Measurements from ENCODE around the gene ENPP3. TPM values are rescaled to one million over a fixed set of nuclear protein-coding genes. Genes with fewer than 3 reads are reported as not detected.

ENPP3 gene
- total RNA-seq, 1 donor: 0.54 TPM

DNA sequence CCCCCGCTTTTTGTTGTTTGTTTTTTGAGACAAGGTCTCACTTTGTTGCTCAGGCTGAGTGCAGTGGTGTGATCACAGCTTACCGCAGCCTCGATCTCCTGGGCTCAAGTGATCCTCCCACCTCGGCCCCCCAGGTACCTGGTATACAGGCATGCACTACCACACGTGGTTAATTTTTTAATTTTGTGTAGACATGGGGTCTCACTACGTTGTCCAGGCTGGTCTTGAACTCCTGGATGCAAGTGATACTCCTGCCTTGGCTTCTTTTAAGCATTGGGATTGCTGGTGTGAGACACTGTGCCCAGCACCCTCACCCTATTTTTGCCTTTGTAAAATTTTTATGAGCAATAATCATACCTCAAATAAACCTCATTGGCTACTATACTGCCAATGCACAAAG is 5.5 kb downstream of the ENPP3 start:
- no peak for DNase-seq (ENCODE audit: low read depth in 2 of 3, low spot score in 2 of 3)

DNA sequence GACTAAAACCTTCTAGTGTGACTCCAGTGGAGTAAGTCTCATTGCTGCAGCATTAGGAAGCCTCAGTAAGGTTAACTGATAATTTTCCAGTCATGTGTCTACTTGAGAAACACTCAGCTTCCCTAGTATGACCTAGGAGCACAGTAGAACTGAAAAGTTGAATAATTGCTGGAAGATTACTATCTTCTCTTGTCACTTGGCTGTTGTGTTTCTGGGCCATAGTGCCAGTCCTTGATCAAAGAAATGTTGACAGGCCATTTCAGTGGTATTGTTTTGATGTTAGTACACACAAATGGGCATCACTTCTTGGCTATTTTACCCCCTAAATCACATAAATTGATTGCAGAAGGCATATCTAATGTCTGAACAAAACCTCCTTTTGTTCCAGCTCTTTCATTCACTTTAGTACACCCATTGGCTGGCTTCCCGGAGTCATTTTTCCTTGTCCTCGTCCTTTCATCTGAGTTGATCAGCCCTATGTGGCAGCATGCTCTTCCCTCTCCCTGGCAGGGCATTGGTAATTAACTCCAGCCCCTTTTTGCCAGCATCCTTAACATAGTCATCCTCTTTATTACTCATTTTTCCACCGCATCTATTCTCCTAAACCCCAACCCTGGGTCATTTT is 6.0 kb downstream of the ENPP3 start:
- no peak for DNase-seq (ENCODE audit: low read depth in 2 of 3, low spot score in 2 of 3)

DNA sequence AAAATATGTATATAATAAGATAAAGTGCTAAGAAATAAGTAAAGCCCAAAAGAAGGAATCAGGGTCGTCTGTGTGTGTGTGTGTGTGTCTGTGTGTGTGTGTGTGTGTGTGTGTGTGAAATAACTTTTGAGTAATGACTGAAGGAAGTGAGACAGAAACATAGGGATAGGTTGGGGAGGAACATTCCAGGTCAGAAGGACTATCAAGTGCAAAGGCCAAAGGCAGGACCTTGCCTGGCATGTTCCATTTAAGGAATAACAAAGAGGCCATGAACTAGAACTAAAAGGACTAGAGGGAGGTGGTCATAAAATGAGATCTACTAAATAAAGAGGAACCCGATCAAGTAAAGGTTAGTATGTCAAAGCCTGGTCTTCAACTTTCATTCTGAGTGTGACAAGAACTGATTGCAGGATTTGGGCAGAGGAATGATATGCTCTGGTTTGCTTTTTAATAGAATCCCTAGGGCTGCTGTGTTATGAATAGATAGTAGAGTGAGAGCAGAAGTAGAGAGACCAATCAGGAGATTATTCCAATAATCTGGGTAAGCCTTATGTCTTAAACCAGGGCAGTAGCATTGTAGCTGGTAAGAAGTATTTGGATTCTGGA is 6.9 kb downstream of the ENPP3 start:
- no peak for DNase-seq (ENCODE audit: low read depth in 2 of 3, low spot score in 2 of 3)

DNA sequence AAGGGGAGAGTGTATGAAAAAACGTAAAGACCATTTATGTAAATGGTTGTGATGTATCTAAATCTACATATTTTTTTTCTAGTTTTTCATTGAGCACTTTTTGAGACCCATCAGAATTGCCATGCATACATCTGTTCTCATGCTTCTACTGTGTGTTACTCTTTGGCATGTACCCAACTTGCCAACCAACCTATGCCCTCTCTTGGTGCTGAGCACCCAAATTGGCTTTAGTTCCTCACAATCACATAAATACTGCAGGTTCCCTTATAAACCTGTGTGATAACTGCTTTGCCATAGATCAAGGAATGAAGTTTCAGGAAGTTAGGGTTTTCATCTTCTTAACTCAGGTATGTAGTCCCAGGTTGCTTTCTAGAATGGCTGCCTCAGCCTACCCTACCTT is 7.8 kb downstream of the ENPP3 start:
- no peak for DNase-seq (ENCODE audit: low read depth in 2 of 3, low spot score in 2 of 3)

DNA sequence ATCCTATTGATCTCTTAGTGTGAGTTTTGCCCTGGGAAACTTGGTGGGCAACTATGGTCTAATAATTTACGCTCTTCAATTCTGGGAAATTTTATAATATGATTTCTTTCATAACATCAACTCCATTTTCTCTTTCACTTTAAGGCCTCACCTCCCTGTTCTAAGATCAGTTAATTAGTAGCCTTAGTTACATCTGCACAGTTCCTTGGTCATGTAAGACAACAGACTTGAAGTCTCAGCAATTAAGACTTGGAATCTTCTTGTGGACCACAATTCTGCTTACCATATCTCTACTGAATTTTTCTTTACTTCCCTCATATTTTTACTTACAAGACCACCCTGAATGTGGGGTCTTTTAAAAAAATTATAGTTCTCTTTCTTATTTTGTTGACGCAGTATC is 8.7 kb downstream of the ENPP3 start:
- DNase-seq (ENCODE audit: low read depth in 2 of 3, low spot score in 2 of 3): no peak

DNA sequence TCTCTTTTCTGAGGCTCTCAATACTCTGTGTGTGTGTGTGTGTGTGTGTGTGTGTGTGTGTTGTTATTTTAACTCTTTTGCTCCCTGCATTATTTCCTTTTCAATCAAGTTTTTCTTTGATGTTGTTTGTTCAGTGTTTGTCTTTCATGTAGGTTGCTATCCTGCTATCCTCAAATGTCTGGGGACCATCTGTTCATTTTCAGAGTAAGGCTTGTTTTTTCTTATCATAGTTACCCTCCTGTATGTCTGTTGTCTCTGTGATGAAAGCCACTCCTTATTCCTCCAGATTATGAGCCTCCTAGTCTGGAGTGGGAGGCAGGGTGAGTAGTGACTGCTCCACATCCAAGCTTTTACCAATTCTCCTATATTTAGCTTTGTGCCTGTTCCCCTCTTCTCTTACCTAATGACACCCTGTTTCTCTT is 9.2 kb downstream of the ENPP3 start:
- DNase-seq (ENCODE audit: low read depth in 2 of 3, low spot score in 2 of 3): no peak

DNA sequence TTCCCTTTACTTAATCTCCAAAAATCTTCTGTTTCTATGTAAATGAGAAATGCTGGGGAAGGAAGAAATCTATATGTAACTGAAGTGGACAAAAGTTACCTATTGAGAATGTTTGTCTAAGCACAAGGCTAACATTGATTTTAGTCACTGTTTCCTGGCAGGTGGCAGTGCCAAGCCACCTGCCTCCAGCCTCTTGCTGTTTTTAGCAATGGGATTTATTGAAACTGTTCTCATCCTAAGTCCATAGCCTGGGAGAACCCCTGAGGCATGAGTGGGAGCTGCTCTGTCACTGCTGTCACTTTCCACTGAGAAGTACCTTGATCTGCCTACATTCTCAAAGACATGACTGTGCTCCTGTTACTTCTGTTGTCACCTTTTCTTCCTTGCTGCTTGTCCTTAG is 14.7 kb downstream of the ENPP3 start:
- DNase-seq (ENCODE audit: low read depth in 2 of 3, low spot score in 2 of 3): no peak

DNA sequence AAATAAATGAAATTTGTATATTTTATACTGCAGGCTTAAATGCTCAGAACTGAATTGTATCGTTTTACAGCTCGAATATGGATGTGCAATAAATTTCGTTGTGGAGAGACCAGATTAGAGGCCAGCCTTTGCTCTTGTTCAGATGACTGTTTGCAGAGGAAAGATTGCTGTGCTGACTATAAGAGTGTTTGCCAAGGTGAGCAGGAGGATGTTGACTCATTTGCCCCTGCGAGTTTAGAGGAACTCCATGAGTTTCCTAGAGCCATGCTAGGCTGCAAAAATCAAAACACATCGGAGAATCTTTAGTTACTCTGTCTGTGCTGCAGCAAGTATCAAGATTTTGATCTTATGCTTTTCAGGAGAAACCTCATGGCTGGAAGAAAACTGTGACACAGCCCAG is 15.4 kb downstream of the ENPP3 start:
- no peak for DNase-seq (ENCODE audit: low read depth in 2 of 3, low spot score in 2 of 3)

DNA sequence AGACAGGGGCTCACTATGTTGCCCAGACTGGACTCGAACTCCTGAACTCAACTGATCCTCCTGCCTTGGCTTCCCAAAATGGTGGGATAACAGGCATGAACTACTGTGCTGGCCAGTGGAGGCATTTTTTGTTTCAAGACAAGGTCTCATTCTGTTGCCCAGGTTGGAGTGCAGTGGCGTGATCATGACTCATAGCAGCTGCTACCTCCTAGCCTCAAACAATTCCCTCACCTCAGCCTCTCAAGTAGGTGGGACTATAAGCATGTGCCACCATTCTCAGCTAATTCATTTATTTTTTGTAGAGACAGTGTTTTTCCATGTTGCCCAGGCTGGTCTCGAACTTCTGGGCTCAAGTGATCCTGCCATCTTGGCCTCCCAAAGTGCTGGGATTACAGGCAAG is 17.2 kb downstream of the ENPP3 start:
- DNase-seq (ENCODE audit: low read depth in 2 of 3, low spot score in 2 of 3): no peak

DNA sequence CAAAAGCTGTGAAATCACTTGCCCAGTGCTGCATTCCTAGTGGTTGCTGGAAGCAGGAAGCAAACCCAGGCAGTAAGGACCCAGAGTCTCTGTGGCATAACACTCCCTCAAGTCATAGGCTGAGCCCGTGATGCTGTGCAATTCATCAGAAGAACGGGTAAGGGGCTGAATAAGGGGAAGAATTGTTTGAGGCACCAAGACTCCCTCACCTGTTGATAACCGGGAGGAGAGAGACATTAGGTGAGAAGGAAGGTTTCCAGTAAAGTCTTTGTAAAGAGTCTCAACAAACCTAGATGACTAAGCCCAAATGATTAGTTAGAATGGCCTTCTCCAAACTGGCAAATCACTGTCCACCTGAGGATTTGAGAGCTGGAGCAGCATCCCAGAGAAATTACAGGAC is 18.3 kb downstream of the ENPP3 start:
- DNase-seq (ENCODE audit: low read depth in 2 of 3, low spot score in 2 of 3): no peak

DNA sequence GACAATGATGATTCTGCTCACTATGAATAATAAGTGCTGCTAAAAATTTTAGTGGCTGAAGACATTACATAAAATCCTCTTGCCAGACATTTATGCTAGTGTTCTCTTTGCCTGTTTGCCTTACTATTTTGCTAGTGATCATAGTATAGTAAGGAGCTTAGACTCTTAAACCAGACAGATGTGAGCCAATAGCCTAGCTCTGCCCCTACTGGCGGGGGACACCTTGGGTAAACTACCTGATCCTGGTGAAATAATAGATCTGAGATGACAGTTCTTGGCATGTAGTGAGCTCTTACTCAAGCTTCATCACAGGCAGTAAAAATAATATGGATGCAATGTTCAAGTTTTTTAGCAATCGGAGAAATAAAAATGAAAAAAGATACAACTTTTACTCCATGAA is 18.8 kb downstream of the ENPP3 start:
- no peak for DNase-seq (ENCODE audit: low read depth in 2 of 3, low spot score in 2 of 3)

DNA sequence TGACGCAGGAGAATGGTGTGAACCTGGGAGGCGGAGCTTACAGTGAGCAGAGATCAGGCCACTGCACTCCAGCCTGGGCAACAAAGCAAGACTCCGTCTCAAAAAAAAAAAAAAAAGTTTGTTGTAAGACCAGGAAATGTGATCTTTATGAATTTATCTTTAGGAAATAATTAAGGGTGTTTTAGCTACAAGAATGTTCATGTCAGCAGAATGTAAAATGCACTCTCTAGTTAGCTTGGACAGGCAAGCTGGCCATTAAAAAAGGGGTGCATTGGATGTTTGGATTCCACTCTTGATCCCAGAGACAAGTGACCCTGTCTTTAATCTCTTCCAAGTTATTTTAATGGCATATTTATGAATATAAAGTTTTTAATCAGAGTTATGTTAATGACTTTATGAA is 19.6 kb downstream of the ENPP3 start:
- DNase-seq (ENCODE audit: low read depth in 2 of 3, low spot score in 2 of 3): no peak

DNA sequence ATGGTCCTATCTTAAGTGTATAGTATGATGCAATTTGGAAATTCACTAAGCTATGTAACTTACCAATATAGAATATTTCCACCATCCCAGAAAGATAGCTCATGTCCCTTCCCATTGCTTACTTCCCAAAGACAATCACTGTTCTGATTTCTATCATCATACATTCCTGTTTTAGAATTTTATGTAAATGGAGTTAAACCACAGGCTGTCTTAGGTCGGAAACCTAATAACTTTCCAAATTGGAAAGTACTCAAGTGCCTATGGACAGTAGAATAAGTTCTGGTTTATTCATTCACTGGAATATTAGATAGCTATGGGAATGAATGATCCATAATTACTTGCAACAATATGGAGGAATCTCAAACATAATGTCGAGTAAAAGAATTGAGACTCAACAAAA is 20.1 kb downstream of the ENPP3 start:
- no peak for DNase-seq (ENCODE audit: low read depth in 2 of 3, low spot score in 2 of 3)

DNA sequence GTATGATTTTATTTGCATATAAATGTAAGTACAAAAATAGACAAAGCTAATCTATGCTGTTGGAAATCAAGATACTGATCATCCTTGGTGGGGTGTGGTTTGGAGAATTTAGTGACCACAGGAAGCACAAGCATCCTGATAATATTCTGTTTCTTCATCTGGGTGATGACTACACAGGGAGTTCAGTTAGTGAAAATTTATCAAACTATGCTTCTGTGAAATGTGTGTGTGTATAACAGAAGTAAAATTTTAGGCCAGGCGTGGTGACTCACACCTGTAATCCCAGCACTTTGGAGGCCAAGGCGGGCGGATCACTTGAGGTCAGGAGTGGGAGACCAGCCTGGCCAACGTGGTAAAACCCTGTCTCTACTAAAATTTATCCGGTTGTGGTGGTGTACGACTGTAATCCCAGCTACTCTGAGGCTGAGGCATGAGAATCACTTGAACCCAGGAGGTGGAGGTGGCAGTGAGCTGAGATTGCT is 20.6 kb downstream of the ENPP3 start:
- no peak for DNase-seq (ENCODE audit: low read depth in 2 of 3, low spot score in 2 of 3)

DNA sequence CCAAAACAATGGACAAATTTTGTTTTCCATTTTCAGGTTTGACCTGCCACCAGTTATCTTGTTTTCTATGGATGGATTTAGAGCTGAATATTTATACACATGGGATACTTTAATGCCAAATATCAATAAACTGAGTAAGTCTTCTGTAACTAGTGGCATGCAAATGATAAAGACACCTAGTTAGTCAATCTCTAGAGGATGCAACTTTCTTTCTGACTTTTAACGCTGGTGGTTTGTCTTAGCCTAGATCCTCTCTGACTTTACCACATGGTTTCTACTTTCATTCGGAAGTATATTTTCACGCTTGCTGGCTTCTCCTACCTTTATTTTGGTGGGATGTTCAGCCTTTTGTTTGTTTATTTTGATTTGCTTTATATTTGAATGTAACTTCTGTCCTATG is 21.2 kb downstream of the ENPP3 start:
- no peak for DNase-seq (ENCODE audit: low read depth in 2 of 3, low spot score in 2 of 3)

DNA sequence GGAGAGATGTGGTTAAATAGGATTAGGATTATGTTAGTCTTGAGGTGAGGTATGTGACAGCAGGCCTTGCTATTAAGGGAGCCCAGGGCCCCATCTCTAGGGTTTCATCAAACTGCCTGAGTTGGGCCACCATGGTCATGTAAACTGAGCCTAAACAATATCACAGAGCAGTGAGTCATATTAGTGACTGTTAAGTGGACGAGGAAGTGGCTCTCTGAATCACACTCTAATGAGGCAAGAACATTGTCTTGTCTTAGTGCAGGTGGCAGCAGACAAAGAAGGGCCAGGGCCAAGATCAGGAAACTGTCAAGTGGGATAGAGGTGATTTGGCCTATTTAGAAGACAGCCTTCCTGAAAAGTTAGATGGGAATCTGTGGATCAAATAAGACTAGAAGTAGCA is 23.1 kb downstream of the ENPP3 start:
- no peak for DNase-seq (ENCODE audit: low read depth in 2 of 3, low spot score in 2 of 3)

DNA sequence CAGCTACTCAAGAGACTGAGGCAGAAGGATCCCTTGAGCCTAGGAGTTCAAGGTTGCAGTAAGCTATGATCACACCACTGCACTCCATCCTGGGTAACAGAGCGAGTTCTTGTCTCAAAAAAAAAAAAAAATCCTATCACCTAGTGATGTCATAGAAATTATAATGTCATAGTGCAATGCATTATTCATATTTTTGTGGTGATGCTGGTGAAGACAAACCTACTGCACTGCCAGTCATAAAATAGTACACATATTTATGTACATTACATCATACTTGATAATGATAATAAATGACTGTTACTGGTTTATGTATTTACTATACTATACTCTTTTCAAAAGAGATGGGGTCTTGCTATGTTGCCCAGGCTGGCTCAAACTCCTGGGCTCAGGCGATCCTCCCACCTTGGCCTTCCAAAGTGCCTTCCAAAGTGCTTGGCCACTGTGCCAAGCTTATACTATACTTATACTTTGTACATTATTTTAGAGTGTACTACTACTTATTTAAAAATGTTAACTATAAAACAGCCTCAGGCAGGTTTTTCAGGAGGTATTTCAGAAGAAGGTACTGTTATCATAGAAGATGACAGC is 26.6 kb downstream of the ENPP3 start:
- DNase-seq (ENCODE audit: low read depth in 2 of 3, low spot score in 2 of 3): no peak

DNA sequence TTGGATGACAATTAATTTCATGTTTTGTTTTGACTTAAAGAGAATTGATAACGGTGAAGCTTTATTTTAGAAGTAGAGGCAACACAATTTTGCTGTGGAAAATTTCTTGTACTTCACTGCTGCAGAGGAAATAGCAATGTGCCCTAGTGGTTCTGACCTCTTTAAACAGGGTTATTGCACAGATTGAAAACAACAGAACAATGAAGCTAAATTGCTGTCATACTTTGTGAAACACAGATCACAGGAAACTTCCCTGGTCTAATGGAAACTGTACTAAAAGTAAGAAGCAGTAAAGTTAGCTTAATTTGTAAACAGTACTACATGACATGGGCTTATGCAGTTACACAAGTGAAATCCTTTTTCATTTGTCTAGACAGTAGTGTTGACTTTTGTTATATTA is 32.8 kb downstream of the ENPP3 start:
- no peak for DNase-seq (ENCODE audit: low read depth in 2 of 3, low spot score in 2 of 3)

DNA sequence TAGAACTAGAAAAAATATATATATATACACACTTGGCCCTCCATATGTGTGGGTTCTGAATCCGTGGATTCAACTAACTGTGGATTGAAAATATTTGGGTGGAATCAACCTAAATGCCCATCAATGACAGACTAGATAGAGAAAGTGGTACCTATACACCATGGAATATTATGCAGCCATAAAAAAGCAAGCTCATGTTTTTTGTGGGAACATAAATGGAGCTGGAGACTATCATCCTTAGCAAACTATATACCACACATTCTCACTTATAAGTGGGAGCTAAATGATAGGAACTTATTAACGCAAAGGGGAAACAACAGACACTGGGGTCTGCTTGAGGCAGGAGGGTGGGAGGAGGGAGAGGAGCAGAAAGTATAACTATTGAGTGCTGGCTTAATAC is 36.1 kb downstream of the ENPP3 start:
- DNase-seq (ENCODE audit: low read depth in 2 of 3, low spot score in 2 of 3): no peak

DNA sequence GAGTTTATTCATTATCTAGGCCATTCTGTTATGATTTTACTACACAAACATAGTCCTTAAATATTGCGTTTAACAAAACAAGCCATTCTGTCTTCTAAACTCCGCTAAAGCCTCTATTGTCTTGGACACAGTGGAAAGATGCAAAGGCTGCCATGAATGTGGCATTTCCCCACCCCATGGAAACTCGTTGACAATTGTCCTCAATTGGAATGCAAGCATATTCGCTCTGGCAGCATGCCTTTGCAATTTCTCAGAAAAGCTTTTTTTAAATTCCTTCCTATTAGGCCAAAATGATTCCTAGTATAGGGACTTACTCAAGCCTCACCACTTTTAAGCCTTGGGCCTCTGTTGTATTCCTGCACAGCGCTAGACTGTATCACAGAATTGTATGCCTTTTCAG is 41.3 kb downstream of the ENPP3 start:
- DNase-seq (ENCODE audit: low read depth in 2 of 3, low spot score in 2 of 3): no peak

DNA sequence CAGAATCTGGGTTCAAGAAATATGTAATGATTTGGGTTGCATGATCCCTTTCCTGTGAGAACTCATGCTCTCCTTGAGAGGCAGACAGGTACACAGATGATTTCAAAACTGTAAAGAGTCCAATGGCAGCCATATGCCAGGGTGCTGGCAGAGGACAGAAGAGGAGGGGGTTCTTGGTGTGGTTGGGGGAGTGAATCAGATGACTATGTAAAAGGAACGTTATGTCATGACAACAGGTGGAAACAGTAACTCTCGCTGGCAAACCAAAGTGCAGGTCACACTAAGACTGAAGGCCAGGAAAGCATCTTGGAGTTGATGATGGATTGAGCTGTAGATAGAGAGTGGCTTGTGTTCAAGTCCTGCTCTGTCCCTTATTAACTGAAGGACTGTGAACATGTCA is 43.8 kb downstream of the ENPP3 start:
- DNase-seq (ENCODE audit: low read depth in 2 of 3, low spot score in 2 of 3): no peak

DNA sequence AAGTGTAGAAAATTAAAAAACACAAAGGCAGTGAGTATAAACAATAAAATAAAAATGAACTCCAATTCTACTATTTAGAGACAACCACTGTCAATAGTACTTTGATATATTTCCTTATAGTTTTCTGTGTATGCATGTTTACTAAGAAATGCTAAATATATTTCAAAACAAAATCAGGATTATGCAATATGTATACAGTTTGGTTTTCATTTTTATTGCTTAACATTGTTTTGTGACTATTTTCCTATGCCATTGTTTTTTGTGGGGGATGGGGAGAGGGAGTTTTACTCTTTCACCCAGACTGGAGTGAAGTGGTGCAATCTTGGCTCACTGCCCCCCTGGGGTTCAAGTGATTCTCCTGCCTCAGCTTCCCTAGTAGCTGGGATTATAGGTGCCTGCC is 44.5 kb downstream of the ENPP3 start:
- DNase-seq (ENCODE audit: low read depth in 2 of 3, low spot score in 2 of 3): no peak

DNA sequence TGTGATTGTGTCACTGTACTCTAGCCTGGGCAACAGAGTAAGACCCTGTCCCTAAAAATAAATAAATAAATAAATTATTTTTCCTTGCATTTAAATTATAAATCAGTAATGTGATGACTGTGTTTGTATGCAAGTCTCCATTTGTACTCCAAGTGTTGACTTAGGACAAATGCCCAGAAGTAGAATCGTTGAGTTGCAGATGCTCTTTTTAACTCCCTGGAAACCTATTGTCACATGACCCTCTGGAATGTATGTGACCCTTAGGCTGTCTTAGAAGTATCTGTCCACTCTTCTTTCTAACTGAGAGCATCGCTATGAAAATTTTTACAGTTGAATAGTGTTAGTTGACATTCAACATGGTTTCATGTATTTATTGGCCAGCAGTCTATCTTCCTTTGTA is 45.3 kb downstream of the ENPP3 start:
- no peak for DNase-seq (ENCODE audit: low read depth in 2 of 3, low spot score in 2 of 3)
